Thyroid gland (tissue), 4 donors: ENCODE measurements around the gene COL21A1. TPM values are rescaled to one million over a fixed set of nuclear protein-coding genes. Genes with fewer than 3 reads are reported as not detected.

ENCODE experiments used
- DNase-seq, 2 donors: peaks; one replicate each; pipeline ENCODE4 v3.0.0-alpha.2; 2019
- H3K27ac ChIP-seq, 3 donors: fragments of 200-600 bp; sonication (generic); 1 replicate in 2 of 3; 2 replicates in 1 of 3; pipeline ENCODE4 v1.5.1; 2016 to 2019; ENCODE audit warnings: mild to moderate bottlenecking in 1 of 3, moderate library complexity in 1 of 3
- H3K27me3 ChIP-seq: fragments of 200-600 bp; sonication (generic); one replicate; pipeline ENCODE4 v1.5.1; 2019
- H3K36me3 ChIP-seq, 2 donors: fragments of 200-600 bp; sonication (generic); one replicate each; pipeline ENCODE4 v1.5.1; 2016 to 2019
- H3K4me1 ChIP-seq, 2 donors: fragments of 200-600 bp; sonication (generic); one replicate each; pipeline ENCODE4 v1.5.1; 2017 to 2019
- H3K4me3 ChIP-seq, 3 donors: fragments of 200-600 bp; sonication (generic); replicated peaks in 1 of 3; 1 replicate in 2 of 3; 2 replicates in 1 of 3; pipeline ENCODE4 v1.5.1; 2016; ENCODE audit warnings: mild to moderate bottlenecking in 1 of 3
- H3K9me3 ChIP-seq: fragments of 200-600 bp; sonication (generic); one replicate; pipeline ENCODE4 v1.5.1; 2017
- POLR2A ChIP-seq, 2 donors: fragments of 450-650 bp; IDR thresholded peaks; one replicate each; pipeline ENCODE4 v1.6.1; 2017; ENCODE audit warnings: antibody characterized with exemption in 2 of 2, mild to moderate bottlenecking in 2 of 2, moderate library complexity in 1 of 2
- WGBS, 2 donors: methylation state at CpG; one replicate each; pipeline ENCODE4 v1.1.5; 2017; 5-methylcytosine and 5-hydroxymethylcytosine counted together
- intact Hi-C: fragments of 100-400 bp; cut with DNase I; formaldehyde crosslinking; loops from one replicate; pipeline ENCODE4 v1.15.1; 2023
- total RNA-seq, 4 donors: library from RNA; depleted of rRNA; stranded (reverse); fragments of >200 nt; gene quantifications; one replicate each; pipeline ENCODE4 v1.2.3, GENCODE V29; 2016
- TF ChIP-seq, protein P1 (sequence below), 6 experiments: fragments of 200-600 bp in 3 of 6; fragments of 450-650 bp in 3 of 6; sonication (generic) in 3 of 6; IDR thresholded peaks; one replicate each; pipeline ENCODE4 v1.5.1; 2016 to 2019; ENCODE audit warnings: antibody characterized with exemption in 6 of 6, mild to moderate bottlenecking in 2 of 6, inconsistent platforms in 1 of 6, moderate library complexity in 1 of 6

Gene COL21A1
- total RNA-seq, 4 donors from 2014 or later = 1.6 to 8.8 (median 3.0) TPM

DNA sequence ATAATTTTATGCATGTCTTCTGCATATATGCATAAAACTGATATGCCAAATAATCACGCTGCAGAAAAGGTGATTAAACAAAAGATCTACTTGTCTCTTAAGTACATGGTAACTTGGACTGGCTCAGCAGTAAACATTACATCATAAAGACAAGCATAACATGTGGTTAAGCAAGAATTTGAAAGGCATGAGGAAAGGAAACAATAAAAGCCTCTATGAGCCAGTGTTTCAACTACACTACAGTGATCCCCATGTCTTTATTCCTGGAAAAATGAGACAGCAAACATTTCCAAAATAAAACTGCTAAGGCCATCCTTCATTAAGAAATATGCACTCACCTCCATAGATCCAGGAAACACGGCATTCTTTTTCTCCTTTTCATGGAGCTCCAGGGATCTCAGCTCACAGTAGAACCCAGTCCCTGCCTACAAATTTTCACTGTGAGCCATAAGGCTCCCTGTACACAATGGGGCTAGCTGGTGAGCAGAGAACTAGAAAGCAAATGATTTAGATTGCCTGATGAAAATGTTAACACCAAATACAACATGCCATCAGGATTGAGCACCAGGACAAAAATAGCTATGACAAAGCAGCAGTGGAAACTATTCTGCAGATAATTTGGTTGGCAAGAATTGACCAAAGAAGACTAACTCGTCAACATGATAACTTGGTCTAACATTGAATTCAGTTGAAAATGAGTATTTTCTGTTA lies 156.1 kb downstream of the COL21A1 start:
- Histone ChIP-seq H3K4me3 (no peak overlapping the region), H3K27ac (no peak overlapping the region)

DNA sequence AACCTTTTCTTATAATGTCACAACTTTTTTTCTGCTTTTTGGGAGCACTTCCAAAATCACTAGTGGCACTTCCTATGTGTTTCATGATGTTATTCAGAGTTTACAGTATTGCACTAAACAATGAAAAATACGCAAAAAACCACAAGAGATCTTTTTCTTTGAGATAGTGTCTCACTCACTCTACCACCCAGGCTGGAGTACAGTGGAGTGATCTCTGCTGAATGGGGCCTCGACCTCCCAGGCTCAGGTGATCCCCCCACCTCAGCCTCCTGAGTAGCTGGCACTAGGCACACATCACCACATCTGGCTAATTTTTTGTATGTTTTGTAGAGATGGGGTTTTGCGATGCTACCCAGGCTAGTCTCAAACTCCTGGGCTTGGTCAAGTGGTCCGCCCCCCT lies 158.7 kb downstream of the COL21A1 start:
- no peaks in the 10 kb centered on the region for H3K27me3 ChIP-seq
- intact Hi-C loops = no loop called here
- 78 to 80% methylated on average over 4 of the region's 4 CpGs for WGBS, 2 donors
- H3K36me3 ChIP-seq = no peaks in the 10 kb centered on the region
- DNase-seq = no peak
- no peak overlapping the region for H3K4me3 ChIP-seq
- TF ChIP-seq, protein P1, sequence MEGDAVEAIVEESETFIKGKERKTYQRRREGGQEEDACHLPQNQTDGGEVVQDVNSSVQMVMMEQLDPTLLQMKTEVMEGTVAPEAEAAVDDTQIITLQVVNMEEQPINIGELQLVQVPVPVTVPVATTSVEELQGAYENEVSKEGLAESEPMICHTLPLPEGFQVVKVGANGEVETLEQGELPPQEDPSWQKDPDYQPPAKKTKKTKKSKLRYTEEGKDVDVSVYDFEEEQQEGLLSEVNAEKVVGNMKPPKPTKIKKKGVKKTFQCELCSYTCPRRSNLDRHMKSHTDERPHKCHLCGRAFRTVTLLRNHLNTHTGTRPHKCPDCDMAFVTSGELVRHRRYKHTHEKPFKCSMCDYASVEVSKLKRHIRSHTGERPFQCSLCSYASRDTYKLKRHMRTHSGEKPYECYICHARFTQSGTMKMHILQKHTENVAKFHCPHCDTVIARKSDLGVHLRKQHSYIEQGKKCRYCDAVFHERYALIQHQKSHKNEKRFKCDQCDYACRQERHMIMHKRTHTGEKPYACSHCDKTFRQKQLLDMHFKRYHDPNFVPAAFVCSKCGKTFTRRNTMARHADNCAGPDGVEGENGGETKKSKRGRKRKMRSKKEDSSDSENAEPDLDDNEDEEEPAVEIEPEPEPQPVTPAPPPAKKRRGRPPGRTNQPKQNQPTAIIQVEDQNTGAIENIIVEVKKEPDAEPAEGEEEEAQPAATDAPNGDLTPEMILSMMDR (IDR thresholded peaks at IDR 0.05) = no peak
- TF ChIP-seq POLR2A (IDR thresholded peaks at IDR 0.05) = no peak
- H3K27ac ChIP-seq = no peak overlapping the region
- H3K4me1 ChIP-seq = no peaks in the 10 kb centered on the region
- H3K9me3 ChIP-seq = no peaks in the 10 kb centered on the region

More for the DNA sequence above, 156.1 kb downstream of the COL21A1 start:
- intact Hi-C loops = no loop called here
- Histone ChIP-seq H3K27me3 (no peaks in the 10 kb centered on the region), H3K4me1 (no peaks in the 10 kb centered on the region), H3K9me3 (no peaks in the 10 kb centered on the region), H3K36me3 (no peaks in the 10 kb centered on the region)
- TF ChIP-seq, protein P1 (IDR thresholded peaks at IDR 0.05) = no peak
- no peak for TF ChIP-seq POLR2A (IDR thresholded peaks at IDR 0.05)
- DNase-seq = no peak
- WGBS, 2 donors = 81 to 84% methylated on average over 3 of the region's 3 CpGs

DNA sequence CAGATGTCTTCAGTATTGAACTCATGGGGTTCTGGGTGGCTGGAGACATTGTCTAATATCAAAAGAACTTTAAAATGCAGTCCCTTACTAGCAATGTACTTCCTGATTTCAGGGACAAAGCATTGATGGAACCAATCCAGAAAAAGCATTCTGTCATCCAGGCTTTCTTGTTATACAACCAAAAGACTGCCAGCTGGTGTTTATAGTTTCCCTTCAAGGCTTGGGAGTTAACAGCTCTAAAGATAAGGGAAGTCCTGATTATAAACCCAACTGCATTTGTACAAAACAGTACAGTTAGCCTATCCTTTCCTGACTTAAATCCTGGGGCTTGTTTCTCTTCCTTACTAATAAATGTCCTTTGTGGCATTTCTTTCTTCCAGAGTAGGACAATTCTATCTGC lies 160.0 kb downstream of the COL21A1 start:
- TF ChIP-seq POLR2A (IDR thresholded peaks at IDR 0.05) = no peak
- TF ChIP-seq, protein P1 (IDR thresholded peaks at IDR 0.05) = no peak
- H3K4me1 ChIP-seq = no peaks in the 10 kb centered on the region
- DNase-seq = no peak
- no peak overlapping the region for H3K27ac ChIP-seq
- H3K9me3 ChIP-seq = no peaks in the 10 kb centered on the region
- H3K4me3 ChIP-seq = no peak overlapping the region
- H3K36me3 ChIP-seq = no peaks in the 10 kb centered on the region
- intact Hi-C loops = no loop called here
- no peaks in the 10 kb centered on the region for H3K27me3 ChIP-seq

DNA sequence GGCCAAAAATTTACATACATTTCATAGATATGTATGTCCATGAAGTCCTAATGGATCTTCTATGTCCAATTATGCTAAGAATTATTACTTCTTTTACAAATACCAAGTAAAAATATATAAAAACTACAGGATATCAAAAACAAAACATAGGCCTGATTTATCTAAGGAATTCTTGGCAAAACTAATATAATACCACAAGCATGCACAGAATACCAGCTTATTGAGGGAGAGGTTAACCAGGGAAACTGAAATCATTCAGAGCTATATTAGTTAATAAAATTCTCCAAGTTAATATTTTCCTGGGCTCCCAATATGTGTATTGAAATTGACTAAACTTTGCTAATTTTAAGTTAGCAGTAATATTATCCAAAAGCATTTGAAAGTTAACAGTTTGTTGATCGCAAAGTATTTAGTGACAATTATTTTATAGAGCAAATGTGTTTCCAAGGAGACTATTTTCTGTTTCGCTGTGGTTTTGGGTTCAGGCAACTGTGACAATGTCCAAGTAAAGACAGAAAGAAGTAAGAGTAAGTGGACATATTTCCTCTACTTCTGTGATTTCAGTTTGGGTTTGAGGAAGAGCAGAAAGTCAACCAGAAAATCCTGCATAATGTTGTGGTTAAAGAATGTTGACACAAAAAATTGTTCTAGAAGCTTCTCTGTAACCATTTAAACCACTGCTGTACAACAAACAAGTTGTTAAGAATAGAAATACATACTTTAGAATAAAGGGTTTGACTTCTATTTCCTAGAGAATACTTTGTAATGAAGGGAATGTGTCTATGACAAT lies 167.4 kb downstream of the COL21A1 start:
- Histone ChIP-seq H3K4me1 (no peaks in the 10 kb centered on the region), H3K9me3 (no peaks in the 10 kb centered on the region), H3K27me3 (no peaks in the 10 kb centered on the region), H3K4me3 (no peak overlapping the region), H3K27ac (no peak overlapping the region), H3K36me3 (no peaks in the 10 kb centered on the region)
- TF ChIP-seq POLR2A (IDR thresholded peaks at IDR 0.05) = no peak
- TF ChIP-seq, protein P1 (IDR thresholded peaks at IDR 0.05) = no peak
- DNase-seq = no peak
- whole genome bisulfite sequencing, 2 donors = 94 to 95% methylated on average over 2 of the region's 2 CpGs
- intact Hi-C loops = no loop called here

DNA sequence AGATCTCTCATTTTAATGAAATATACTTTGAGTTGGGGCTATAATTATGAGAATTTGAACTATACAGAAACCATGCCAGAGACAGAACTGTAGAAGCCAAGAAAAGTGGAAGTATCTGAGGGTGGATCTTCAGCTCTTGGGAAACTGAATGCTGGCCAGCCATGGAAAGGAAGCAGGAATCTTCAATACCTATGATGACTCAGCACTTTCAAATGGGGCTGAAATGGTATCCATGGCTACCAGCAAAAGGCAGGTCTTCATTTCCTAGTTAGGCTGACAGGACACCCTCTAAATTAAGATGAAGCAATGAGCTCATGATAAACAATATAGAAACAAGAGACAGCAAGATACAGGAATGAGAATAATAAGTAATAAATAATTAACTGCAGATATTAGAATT lies 171.3 kb downstream of the COL21A1 start:
- intact Hi-C loops = no loop called here
- Histone ChIP-seq H3K4me1 (no peaks in the 10 kb centered on the region), H3K27me3 (no peaks in the 10 kb centered on the region), H3K4me3 (no peak overlapping the region), H3K27ac (no peak overlapping the region), H3K36me3 (no peaks in the 10 kb centered on the region), H3K9me3 (no peaks in the 10 kb centered on the region)
- TF ChIP-seq, protein P1 (IDR thresholded peaks at IDR 0.05) = no peak
- TF ChIP-seq POLR2A (IDR thresholded peaks at IDR 0.05) = no peak
- DNase-seq = no peak
